Daoy (cell line): Measurements from ENCODE around the gene CDX1. TPM values are rescaled to one million over a fixed set of nuclear protein-coding genes. Genes with fewer than 3 reads are reported as not detected.

Source experiments
- DNase-seq: peaks from one replicate; pipeline ENCODE4 v3.0.0-alpha.2; 2015; ENCODE audit warnings: low read depth
- total RNA-seq: library from RNA; depleted of rRNA; stranded (reverse); fragments of >200 nt; shearing (Covaris generic); gene quantifications from 2 replicates; pipeline ENCODE4 v1.2.3, GENCODE V29; 2014

Gene CDX1
- total RNA-seq, 1 experiment from 2014 or later, result 0.06 TPM

DNA sequence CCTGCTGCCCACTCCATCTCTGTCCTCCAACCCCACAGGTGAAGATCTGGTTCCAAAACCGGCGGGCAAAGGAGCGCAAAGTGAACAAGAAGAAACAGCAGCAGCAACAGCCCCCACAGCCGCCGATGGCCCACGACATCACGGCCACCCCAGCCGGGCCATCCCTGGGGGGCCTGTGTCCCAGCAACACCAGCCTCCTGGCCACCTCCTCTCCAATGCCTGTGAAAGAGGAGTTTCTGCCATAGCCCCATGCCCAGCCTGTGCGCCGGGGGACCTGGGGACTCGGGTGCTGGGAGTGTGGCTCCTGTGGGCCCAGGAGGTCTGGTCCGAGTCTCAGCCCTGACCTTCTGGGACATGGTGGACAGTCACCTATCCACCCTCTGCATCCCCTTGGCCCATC, 16.9 kb downstream of the CDX1 start:
- no peak for DNase-seq

DNA sequence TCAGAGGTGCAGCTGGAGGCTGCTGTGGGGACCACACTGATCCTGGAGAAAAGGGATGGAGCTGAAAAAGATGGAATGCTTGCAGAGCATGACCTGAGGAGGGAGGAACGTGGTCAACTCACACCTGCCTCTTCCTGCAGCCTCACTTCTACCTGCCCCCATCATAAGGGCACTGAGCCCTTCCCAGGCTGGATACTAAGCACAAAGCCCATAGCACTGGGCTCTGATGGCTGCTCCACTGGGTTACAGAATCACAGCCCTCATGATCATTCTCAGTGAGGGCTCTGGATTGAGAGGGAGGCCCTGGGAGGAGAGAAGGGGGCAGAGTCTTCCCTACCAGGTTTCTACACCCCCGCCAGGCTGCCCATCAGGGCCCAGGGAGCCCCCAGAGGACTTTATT, 17.4 kb downstream of the CDX1 start:
- DNase-seq, result no peak

DNA sequence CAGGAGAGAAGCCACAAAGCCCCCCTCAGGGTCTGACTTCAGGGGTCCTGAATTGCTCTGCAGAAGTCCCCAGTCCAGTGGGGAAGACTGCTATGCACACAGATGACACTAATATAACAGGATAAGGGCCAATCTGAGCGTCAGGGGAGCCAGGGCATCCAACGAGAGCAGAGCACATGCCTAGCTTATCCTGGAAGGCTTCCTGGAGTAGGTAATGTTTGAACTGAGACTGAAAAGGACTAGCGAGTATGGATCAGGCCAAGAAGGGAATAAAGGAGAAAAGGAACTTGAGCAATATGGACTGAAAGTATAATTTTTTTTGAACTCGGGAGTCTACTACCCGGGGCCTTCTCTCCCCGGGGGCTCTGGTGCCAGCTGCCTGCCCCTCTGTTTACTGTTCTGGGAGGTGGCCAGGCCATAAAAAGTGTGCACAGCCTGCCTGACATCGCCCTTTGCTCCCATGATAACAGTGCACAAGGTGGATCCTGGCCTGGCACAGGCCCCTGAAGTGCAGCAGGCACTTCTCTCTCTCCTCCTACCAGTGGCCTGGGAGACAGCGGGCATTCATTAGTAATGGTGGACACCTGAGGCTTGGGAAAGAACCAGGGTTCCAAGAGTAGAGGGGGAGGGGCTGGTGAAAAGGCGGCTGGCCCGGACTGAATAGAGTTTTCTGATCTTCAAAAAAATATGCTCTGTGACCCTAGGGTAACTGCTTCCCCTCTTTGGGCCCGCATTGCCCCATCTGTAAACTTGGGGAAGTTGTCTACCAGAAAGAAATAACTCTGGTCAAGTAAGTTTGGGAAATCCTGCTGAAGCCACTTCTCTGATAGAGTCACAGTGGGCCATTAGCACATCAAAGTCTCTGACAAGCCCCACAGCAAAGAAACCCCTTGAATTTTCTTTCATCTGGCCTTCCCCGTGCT, 18.7 kb downstream of the CDX1 start:
- DNase-seq, result no peak

DNA sequence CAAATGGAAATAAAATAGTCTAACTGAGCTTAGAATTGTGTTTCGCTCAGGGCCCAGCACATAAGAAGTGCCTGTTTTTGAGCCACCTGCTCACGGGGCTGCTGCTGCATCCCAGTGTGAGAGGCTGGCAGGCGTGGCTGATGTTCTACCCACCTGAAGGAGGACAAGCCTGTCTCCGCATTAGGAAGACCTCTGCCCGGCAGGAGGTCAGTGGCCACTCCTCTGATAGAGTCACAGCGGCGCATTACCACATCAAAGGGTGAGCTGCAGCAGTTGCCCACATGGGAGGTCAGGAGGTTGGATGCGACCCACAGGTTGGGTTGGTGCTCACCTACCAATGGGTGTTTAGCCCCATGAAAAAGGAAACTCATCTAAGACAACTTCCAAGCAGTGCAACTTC, 19.6 kb downstream of the CDX1 start:
- DNase-seq, result no peak

DNA sequence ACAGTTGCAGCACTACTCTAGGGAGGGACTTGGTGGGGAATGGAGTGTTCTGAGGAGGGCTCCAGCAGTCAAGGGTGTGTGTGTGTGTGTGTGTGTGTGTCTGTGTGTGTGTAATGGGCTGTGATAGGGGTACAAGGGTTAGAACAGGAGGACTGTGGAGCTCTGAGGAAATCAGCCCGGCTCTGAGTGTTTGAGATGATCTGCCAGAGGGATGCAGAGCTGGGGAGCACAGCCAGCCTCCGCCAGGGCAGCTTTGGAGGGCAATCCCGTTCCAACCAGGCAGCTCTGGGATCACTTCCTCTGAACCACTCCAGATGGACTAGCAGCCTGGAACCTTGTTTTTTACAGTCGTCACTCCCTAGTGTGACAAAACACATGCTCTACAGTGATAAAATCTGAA, 20.3 kb downstream of the CDX1 start:
- no peak for DNase-seq

DNA sequence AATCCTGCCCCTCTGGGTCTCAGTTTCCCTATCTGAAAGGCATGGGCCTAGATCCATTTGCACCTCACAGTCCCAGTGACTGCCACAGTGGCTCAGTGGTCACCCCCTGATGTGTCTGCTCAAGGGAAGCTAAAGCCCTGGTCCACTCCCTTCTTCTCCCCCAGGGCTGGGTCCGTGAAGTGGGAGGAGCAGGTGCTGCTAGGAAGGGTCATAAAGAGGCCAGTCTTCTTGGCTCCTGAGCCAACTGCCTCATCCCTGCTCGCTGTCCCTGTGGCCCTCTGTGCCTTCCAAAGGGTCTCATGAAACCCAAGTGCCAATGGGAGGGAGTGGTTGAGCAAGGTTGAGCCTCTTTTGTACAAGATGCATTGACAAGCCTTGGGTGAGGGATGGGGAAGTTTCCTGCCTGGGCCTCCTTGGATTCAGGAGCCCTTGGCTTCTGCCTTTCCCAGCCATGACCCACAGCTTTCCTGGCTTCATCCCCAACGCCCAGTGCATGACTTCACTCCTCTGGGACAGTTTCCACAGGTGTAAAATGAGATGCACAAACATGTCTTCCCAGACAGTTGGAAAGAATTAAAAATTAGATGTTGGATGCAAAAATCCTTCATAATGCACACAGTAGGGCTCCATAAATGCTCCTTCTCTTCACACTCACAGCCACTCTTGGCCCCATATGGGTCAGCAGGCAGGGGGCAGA, 21.7 kb downstream of the CDX1 start:
- no peak for DNase-seq

DNA sequence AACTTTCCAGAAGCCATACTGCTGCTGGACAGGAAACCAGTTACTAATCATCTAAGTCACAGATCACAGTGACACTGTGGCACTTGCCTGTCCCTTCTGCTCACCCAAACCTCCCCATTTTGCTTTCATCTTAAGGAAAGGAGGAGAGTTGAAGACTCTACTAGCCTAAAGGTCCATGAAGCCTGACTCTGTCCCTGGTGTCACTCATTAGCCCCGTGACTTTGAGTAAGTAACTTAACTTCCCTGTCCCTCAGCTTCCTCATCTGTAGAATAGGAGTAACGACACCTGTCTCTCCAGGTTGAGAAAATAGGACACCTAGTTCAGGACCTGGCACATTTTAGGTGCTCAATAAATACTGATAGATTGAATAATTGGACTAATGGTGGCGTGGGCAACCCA, 22.7 kb downstream of the CDX1 start:
- DNase-seq, result no peak

DNA sequence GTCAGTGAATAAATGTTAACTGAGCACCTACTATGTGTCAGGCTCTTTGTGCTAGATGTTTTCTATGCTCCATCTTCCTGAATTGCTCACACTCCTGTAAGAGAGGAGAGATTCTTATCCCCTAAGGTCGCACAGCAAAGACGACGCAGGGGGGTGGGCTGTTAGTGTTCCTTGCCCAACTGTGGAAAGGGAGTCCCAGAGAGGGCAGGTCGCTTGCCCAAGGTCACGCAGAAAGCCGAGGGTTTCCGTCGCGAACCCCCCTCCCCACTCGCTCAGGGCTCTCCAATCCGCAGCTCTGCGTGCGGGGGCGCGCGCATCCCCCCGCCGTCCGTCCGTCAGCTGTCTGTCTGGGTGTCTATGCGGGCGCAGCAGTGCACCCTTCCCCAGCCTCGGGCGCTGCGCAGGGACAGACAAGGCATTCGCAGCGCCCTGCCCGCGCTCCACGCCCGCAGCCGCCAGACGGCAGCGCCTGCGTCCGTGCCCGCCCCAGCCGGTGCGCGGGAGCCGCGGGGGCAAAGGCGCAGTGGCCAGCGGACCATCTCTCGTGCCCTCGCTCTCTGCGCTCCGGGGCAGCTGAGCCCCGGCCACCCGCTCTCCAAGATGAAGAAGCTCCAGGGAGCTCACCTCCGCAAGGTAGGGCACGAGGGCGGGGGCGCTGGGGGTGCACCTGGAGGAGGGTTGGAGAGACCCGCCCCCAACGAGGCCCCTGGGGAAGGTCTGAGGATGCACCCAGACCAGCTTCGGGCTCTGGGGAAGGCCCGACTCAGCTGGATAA, 23.3 kb downstream of the CDX1 start, which contains the start of gene SLC6A7:
SLC6A7 (plus strand) TSS at position 335 of the 775 bp plus-strand sequence; CDS start at position 601, 266 bp downstream.
- DNase-seq, result no peak

DNA sequence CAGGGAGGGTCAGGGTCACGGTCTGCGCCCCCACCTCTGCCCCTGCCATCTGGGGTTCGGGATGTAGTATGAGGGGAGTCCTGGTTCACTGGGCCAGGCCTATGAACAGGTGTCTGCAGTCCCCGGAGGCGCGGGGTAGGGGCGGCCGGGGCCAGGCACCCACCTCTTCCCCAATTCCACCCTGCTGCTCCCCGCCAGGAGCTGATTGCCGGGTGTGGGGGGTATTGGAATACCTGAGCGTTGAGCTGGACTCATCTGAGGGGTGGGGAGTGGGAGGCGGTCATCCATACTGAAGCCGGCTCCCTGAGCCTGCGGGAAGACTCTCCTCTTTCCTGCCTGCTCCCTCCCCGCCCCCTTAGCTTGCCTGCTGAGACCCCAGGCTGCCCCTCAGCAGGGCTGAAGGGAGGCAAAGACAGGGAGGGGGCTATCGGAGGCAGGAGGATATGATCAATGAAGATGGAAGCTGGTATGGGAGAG, 24.0 kb downstream of the CDX1 start:
- no peak for DNase-seq

DNA sequence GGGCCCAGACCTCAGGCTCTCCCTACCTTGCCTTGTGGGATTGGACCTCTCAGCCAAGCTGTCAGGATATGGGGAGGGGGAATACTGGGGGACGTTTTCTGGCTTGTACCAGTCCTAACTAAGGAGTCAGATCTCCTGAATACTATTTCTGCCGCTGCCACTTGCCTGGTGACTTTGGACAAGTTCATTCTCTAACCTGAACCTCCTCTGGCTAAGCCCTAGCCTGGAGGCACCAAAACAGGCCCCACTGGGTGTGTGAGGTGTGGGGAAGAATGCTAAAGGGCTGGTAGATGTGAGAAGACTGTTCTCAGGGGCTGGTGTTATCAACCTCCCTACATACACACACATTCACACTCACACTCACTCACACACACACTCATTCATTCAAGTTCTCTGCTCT, 24.4 kb downstream of the CDX1 start:
- no peak for DNase-seq

DNA sequence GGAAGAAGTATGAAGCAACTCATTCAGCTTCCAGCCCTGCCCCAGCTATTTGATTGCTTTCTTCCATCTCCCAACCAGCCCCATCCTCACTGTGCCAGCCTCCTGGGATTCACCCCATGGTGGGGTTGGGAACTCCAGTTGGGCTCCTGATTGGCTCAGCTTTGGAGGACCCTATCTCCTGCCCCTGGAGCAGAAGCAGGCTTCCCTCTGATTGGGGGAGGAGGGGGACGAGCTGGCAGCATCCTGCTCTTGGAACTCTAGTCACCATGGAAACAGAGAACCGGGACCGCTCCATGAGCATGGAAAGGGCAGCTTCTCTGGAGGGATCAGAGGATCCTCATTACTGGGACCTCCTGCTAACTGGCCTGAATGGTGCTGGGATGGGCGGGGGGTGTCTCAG, 25.9 kb downstream of the CDX1 start:
- DNase-seq, result no peak

DNA sequence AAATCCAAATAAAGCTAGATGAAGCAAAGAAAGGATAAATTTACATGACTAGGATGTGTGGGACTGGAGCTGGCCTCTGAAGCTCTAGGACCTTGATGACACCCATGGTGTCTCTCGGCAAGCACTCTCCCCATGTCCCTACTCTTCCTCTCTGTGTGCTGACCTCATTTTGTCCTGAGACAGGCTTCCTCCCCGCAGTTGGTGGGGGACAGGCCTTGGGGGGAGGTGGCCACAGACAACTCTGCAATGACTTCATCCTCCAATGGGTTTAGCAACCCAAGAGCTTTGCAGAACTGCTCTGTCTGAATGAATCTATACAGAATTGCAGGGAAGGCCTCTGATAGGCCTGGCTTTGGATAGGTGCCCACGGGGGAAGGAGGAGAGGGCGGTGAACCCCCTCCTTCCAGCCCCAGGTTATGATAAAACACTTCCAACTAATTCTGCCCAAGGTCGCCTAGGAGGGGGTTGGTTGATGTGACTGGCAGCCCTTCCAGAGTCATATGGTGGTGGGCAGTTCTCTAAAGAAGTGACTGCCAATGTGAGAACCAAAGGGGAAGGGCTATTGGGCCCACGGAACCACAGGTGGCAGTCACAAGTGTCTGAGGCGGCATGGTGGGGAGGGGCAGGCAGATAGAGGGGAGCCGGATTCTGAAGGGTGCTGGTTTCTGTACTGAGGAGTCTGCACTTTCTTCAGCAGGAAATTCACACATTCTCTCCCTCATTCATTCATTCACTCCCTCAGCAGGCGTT, 29.3 kb downstream of the CDX1 start:
- DNase-seq, result no peak

DNA sequence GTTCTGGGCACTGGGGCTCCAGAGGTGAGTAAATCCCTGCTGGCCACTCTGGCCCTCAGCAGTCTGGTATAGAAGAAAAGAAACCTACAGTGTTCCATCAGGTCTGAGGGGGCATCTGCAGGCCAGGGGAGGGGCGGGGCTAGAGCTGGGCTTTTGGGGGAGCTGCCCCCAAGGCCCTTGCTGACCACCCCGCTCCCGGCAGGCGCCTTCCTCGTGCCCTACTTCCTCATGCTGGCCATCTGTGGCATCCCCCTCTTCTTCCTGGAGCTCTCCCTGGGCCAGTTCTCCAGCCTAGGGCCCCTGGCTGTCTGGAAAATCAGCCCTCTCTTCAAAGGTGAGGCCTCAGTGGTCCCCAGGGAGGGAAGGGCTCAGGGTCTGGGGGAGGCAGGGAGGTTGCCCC, 29.9 kb downstream of the CDX1 start:
- no peak for DNase-seq

DNA sequence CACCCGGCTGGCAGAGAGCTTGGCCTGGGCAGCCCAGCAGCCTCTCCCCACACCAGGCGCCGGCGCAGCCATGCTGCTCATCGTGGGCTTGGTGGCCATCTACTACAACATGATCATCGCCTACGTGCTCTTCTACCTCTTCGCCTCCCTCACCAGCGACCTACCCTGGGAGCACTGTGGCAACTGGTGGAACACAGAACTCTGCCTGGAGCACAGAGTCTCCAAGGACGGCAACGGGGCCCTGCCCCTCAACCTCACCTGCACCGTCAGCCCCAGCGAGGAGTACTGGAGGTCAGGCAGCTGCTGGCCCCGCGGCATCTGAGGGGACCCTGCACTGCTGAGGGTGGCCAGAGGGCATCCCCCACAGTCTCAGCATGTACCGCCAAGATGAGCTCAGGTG, 30.4 kb downstream of the CDX1 start:
- DNase-seq, result no peak

DNA sequence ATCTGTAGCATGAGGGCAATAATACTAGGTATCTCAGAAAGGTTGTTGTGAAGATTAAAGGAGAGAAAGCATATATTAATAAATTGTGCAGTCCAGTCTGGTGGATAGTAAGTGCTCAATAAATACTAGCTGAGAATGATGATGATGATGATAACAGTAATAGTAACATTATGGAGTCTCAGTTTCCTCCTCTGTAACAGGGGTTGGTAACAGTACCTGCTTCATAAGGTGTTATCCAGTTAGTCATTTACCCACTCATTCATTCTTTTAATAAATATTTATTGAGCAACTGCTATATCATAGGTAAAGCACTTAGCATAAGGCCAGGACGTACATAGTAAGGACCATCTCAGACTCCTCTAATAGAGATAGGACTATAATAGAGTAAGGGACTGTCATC, 30.9 kb downstream of the CDX1 start:
- no peak for DNase-seq

DNA sequence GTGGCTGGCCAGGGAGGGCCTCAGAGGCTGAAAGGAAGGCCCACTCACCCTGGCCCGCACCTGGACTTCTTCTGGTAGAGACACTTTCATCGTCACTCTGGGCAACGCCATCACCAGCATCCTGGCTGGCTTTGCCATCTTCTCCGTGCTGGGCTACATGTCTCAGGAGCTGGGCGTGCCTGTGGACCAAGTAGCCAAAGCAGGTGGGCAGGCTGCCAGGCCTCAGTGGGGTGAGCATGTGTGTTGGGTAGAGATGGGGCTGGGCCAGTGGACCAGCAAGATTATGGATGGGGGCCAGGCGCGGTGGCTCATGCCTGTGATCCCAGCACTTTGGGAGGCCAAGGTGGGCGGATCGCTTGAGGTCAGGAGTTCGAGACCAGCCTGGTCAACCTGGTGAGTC, 35.9 kb downstream of the CDX1 start:
- DNase-seq, result no peak

DNA sequence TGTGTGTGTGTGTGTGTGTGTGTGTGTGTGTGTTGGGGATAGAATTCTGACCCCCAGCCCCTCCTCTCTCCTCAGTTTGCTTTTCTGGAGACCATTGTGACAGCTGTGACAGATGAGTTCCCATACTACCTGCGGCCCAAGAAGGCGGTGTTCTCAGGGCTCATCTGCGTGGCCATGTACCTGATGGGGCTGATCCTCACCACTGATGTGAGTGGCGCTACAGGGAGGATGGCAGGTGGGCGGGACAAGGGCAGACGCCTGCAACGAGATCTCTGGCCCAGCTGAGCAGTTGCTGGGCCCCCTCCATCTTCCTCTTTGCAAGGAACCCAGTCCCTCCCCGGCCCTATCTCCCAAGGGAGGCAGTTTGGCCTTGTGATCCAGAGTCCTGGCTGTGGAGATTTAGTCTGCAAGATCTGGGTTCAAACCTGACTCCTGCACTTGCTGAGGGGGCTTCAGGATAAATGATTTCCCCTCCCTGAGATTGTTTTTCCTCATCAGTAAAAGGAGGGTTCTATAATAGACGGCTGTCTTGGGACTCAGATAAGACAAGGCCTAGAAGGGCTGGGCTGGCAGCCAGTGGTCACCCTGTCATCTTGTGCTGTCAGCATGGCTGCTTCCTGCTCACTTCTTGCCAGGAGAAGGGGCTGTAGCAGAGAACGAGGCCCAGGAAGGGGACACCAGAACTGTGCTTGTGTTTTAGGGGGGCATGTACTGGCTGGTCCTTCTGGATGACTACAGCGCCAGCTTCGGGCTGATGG, 37.4 kb downstream of the CDX1 start:
- DNase-seq, result no peak

DNA sequence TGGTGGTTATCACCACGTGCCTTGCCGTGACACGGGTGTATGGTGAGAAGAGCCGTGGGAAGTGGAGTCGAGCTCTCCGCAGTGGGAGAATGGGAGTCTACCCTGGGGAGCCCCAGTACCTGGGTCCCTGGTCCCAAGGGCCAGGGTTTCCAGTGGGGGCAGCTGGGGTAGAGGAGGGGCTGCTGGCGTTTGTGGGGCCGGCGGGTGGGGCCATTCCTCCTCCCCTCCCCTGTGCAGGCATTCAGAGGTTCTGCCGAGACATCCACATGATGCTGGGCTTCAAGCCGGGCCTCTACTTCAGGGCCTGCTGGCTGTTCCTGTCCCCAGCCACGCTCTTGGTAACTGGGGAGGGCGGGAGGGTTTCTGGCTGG, 38.0 kb downstream of the CDX1 start:
- no peak for DNase-seq

DNA sequence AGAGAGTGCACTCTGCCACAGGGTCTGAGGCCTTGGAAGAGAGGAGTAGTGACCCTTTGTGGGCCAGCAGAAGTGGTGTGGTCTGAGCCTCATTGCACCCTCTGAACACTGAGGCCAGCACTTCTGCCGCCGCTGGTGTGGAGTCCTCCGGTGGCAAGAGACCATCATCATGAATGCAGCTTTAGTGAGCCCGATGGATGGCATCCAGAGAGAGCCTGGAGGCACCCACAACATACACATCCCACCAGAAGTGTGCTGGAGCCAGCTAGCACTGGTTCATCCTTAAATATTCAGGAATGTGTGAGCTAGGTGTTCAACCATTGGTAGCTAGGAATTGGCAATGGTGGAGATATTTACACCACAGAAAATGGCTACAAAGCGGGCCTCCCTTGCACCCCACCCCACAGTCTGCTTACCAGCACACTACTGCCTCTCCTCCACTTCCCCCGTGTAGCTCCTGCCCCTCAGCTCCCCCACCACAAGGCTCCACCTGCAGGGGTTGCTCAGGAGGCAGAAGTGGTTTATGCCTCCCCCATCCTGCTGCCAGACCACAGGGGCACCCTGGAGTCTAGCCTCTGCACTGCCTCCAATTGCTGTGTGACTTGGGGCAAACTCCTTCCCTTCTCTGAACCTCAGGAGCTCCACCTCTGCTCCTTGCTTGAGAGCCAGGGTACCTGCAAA, 39.7 kb downstream of the CDX1 start:
- no peak for DNase-seq

DNA sequence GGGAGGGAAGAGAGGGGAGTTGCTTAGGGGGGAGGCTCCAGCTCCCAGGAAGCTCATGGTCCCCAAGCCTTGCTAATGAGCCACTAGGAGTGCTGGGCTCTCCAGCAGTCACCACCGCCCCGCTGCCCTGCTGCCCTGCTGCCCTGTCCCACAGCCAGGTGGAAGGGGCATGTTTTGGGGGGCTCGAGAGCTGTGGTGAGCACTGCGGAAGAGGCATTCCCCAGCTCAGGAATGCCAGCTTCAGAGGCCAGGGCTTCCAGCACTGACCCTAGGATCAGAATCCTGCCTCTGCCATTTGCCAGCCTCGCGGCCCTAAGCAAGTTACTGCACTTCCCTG, 40.2 kb downstream of the CDX1 start:
- no peak for DNase-seq
